NCI-H345 (cell line): ENCODE measurements around the gene TRRAP.
"Not testable (repeated sequence)": the region's sequence is repeated elsewhere in the genome, so short reads cannot be mapped to it uniquely, and the experiment has no call there.

ENCODE experiments used
- DNase-seq: peaks from one replicate; lab custom pipeline; 2025; lab: John Stamatoyannopoulos, UW

The TRRAP gene

DNA sequence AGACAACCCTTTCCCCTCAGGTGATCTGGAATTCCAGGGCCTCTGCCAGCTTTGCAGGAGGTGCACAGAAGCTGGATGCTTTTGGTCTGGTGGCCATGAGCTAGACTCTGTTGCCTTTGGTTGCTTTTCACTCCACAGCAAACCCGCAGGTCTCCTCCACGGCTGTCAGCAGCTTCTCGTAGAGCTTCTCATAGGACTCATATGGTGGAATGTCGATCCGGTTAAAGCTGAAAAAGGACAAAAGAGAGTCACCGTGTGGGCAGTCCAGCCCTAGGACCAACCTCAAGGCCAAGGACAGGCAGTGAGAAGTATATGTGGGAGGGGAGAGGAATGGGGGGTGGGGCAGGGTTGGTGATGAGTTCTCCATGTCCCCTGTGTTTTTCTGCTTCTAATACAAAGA is 152.1 kb downstream of the TRRAP start:
- no peak for DNase-seq

GRCh38 chr7:99030951-99031350 is 152.6 kb downstream of the TRRAP start:
- no peak for DNase-seq

GRCh38 chr7:99031496-99031895 is 153.2 kb downstream of the TRRAP start:
- no peak for DNase-seq

DNA sequence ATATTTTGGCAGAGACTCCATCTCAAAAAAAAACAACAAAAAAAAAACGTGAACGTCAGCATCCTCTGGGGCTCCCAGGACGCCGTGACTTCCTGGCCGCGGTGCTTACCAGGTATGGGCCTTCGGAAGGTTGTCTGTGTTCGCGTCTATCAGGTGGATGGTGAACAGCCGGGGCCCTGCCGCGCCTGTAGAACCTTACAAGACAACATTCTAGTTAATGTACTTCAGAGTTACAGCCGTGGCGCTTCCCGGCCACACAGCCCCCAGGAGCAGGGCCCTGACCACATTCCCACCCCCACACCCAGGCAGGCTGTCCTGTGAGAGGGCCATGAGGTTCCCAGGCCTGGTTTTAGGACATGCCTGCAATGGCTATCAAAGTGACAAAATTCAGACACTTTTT is 154.6 kb downstream of the TRRAP start:
- no peak for DNase-seq

- DNase-seq = no peak
Measured at GRCh38 chr7:99033765-99034164, 155.4 kb downstream of the TRRAP start.

GRCh38 chr7:99034932-99035722 is 156.8 kb downstream of the TRRAP start:
- no peak for DNase-seq

- no peak for DNase-seq
Measured at GRCh38 chr7:99035723-99036545, 157.6 kb downstream of the TRRAP start.

- no peak for DNase-seq
Measured at GRCh38 chr7:99036546-99037111, 158.3 kb downstream of the TRRAP start.

GRCh38 chr7:99037327-99037940 is 159.1 kb downstream of the TRRAP start:
- no peak for DNase-seq

DNA sequence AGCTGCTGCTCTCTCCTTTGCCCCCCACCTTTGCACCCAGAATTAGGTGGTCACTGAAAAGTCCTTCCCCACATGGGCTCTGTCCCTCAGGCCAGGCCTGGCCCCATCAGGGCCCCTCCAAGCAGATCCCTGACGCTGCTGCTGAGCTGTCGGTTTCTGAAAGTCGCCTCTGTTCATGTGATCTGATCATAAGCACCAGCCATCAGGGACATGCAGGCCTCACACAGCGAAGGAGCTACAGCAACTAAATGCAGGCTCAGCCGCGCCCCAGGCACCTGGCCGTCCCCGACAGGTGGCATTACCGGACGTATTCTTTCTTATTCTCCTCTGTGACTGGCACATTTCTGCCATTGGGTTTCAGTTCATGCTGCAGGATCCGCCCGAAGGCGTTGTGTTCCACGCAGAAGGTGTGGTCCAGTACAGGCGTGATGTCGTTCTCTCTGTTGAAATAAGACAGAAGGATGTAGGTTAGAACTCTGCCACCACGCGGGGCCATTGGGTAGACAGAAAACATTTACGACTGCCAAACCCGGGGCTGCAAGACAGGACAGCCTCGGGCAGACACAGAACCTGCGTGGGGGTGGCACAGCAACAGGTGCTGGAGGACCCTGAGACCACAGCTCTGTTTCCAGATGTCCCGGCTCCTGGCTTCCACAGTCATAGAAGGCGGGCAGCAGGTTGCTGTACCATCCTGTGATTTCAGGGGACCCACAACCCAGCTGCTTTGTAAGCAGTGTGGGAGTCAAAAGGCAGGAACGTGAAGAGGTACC is 159.9 kb downstream of the TRRAP start:
- DNase-seq = no peak

- DNase-seq = no peak
Measured at GRCh38 chr7:99039384-99039891, 161.1 kb downstream of the TRRAP start.

GRCh38 chr7:99040104-99040958 is 162.0 kb downstream of the TRRAP start:
- peak; percentile 70 for DNase-seq

DNA sequence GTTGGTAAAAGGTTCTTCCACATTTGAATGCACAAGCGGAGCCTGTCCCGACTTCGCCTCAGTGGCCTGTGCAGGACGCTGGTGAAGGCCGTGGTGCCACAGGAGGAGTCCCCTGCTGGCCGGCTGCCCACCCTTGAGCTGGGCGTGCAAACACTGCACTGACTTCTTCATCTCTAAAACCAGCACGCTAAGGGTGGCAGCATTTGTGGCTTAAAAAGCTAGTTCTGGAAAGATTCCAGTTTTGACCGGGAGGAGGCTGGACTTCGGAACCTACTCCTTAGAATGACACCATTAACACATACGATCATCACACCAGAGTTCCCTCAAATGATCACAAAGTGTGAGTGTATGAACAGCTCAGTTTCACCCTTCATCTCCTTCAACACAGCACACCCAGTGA is 163.2 kb downstream of the TRRAP start:
- no peak for DNase-seq

DNA sequence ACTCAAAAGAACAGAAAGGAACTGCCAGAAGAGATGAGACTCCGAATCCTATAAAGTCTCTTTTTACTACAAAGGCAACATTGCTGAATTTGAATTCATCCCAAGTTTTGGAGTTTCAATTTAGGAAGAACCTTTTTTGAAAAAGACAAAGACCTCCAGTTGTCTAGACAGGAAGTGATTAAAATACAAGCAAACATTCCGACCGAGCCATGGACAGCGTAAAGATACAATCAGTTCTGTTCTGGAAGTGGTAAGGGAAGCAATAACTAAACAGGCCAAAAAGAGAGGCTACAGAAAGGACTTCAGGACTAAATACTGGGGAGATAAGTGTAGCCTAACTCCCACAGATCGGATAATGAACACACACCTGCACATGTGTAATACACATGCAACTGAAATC is 164.6 kb downstream of the TRRAP start:
- no peak for DNase-seq

DNA sequence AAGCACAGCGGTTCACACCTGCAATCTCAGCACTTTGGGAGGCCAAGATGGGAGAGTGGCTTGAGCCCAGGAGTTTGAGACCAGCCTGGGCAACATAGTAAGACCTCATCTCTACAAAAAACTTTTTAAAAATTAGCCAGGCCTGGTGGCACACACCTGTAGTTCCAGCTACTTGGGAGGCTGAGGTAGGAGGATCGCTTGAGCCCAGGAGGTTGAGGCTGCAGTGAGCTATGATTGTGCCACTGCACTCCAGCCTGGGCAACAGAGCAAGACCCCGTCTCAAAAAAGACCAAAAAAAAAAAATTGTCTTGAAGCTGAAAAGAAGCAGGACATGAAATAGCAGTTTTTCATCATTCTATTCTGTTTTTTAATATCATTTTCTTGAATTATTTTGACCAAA is 166.5 kb downstream of the TRRAP start:
- DNase-seq = not testable (repeated sequence)

- not testable (repeated sequence) for DNase-seq
Measured at GRCh38 chr7:99046262-99046661, 167.9 kb downstream of the TRRAP start.

DNA sequence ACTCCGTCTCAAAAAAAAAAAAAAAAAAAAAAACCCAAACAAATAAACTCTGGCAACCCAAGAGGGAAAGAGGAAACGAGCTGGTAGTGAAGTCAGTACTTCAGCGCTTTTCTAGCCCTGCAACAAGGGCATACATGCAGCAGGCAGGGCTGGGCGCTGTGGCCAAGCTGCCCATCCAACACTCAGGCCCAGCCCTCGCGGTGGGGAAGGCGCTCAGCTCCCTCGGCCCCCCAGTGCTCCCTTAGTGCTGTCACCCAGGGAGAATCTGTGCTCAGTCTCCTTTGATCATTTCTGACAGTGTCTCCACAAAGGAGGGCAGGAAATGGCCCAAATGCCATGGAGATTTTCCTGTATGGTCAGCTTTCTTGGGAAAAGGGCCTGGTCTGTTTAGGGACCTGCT is 168.4 kb downstream of the TRRAP start:
- DNase-seq = no peak

- no peak for DNase-seq
Measured at GRCh38 chr7:99047526-99048077, 169.3 kb downstream of the TRRAP start.

GRCh38 chr7:99050971-99051370 is 172.6 kb downstream of the TRRAP start:
- no peak for DNase-seq

DNA sequence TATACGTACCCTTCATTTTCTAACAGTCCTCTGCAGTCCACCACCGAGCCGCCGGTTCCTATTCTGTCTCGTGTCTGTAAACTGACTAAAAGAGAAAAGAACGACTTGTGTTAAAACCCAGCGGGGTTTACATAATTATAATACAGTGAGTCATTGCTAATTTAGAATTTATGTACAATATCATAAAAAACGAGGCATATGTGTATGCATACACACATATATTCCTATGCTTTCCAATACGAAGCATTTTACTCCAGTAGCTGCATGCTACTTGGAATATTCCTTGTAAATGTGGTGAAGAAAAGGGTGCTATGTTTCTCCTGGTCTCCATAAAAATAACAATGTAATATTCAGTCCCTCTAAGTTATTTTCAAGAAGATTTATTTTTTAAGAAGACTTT is 176.4 kb downstream of the TRRAP start:
- no peak for DNase-seq
